Kidney (tissue), 14 donors: Measurements from ENCODE around the gene CENPB. TPM values are rescaled to one million over a fixed set of nuclear protein-coding genes. Genes with fewer than 3 reads are reported as not detected.

Source experiments
- DNase-seq, 5 donors: peaks; one replicate each; pipeline ENCODE4 v3.0.0-alpha.2; 2013 to 2020
- FAIRE-seq: peaks from 2 replicates; lab custom pipeline; 2012; peaks lifted over from hg19 to GRCh38; lab: Jason Lieb, UNC
- H3K27ac ChIP-seq, 2 donors: one replicate each; pipeline ENCODE4 v1.7.0; 2013; ENCODE audit warnings: low read depth in 2 of 2, low read length in 2 of 2, inconsistent platforms in 1 of 2
- H3K27me3 ChIP-seq: one replicate; pipeline ENCODE4 v1.7.1; 2013; ENCODE audit warnings: low read length, inconsistent platforms; ENCODE audit not compliant: control insufficient read depth, insufficient read depth
- H3K36me3 ChIP-seq, 3 donors: one replicate each; pipeline versions ENCODE4 v1.7.0 to v1.7.1; 2013; ENCODE audit warnings: low read length in 3 of 3, control low read depth in 1 of 3, inconsistent platforms in 1 of 3; ENCODE audit not compliant: insufficient read depth in 3 of 3, control insufficient read depth in 2 of 3
- H3K4me1 ChIP-seq, 3 donors: one replicate each; pipeline versions ENCODE4 v1.7.0 to v1.7.1; 2013; ENCODE audit warnings: low read length in 3 of 3, inconsistent platforms in 1 of 3, low read depth in 1 of 3; ENCODE audit not compliant: control insufficient read depth in 2 of 3, insufficient read depth in 2 of 3
- H3K4me3 ChIP-seq, 3 donors: one replicate each; pipeline versions ENCODE4 v1.7.0 to v1.8.1; 2013; ENCODE audit warnings: low read length in 3 of 3, control low read depth in 1 of 3, inconsistent platforms in 1 of 3
- H3K9ac ChIP-seq, 3 donors: one replicate each; pipeline versions ENCODE4 v1.7.0 to v1.7.1; 2013; ENCODE audit warnings: low read length in 3 of 3, control low read depth in 1 of 3, inconsistent platforms in 1 of 3
- H3K9me3 ChIP-seq, 3 donors: one replicate each; pipeline versions ENCODE4 v1.7.0 to v1.7.1; 2013; ENCODE audit warnings: low read length in 3 of 3, control low read depth in 1 of 3, inconsistent platforms in 1 of 3; ENCODE audit not compliant: control insufficient read depth in 2 of 3, insufficient read depth in 1 of 3
- intact Hi-C: fragments of 100-400 bp; cut with DNase I; formaldehyde crosslinking; loops from one replicate; pipeline ENCODE4 v1.11.1; 2022
- polyA plus RNA-seq: library from polyadenylated mRNA; stranded (reverse); fragments of 350-450 nt; fragmentation: Illumina TruSeq; extraction: RNeasy Lipid Tissue Mini Kit (QIAGEN cat#74804); gene quantifications from one replicate; pipeline ENCODE4 v1.2.3, GENCODE V29; 2014; ENCODE audit warnings: low read depth, low replicate concordance; ENCODE audit not compliant: insufficient read depth
- total RNA-seq: library from RNA; stranded (reverse); fragmentation: NEBNext Ultra II Directional; extraction: Animal tissue kit (Norgen Biotek cat#: 25700); gene quantifications from one replicate; pipeline ENCODE4 v1.2.1, GENCODE V29; 2021
- TF ChIP-seq, protein P1 (sequence below): IDR thresholded peaks from 3 replicates; pipeline ENCODE4 v1.5.1; 2012; ENCODE audit warnings: mild to moderate bottlenecking, moderate library complexity, borderline replicate concordance; ENCODE audit not compliant: insufficient read depth; ENCODE audit errors: extremely low read depth
- donor health status: control.
- donor health status: control.
- donor health status: control.
- donor health status: control.
- donor health status: control.
- donor health status: DM: yes; HTN: yes; CAD: no.
- donor health status: Normal renal cell carcinoma (clear cell type).

CENPB gene
- total and polyA plus RNA-seq, 2 donors from 2014 or later: 56.2 to 99.8 TPM

DNA sequence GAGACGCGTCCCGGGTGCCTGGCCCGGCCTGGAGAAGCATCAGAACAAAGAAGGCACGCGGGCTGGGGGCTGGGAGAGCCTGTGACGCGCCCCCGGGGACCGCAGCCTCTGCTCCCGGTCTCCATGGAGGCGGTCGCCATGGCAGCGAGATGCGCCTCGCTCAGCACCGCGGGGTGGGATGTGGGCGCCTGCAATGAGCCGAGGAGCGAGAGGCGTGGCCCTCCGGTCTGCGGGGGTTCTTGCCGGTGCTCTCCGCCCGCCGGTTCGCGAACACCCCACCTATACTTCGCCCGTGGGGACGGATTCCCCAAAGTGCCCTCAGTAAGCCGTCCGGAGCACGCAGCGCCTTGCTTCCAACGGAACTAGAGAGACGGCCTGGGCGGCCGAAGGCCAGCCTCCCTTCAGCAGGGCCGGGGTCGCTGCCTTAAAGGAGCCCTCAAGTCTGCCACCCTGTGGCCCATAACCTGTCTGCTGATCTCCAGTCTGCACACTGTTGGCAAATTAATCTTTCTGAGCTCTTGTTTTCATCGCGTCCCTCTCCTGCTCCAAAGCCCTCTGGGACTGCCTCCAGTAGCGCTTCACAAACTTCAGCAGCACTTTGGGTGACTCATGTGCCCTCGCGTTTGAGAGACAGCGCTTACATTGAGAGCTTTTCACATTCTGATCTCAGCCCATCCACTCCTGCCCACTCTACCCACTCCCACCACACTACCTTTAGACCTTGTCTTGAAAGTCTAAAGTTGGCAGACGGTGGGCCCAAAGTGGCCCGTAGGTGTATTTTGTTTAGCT is 18.0 kb downstream of the CENPB start:
- H3K9ac ChIP-seq: peak overlapping the region in 2 of 3 donors; percentile 81 to 94
- H3K9me3 ChIP-seq: no peaks in the 10 kb centered on the region
- TF ChIP-seq, protein P1, sequence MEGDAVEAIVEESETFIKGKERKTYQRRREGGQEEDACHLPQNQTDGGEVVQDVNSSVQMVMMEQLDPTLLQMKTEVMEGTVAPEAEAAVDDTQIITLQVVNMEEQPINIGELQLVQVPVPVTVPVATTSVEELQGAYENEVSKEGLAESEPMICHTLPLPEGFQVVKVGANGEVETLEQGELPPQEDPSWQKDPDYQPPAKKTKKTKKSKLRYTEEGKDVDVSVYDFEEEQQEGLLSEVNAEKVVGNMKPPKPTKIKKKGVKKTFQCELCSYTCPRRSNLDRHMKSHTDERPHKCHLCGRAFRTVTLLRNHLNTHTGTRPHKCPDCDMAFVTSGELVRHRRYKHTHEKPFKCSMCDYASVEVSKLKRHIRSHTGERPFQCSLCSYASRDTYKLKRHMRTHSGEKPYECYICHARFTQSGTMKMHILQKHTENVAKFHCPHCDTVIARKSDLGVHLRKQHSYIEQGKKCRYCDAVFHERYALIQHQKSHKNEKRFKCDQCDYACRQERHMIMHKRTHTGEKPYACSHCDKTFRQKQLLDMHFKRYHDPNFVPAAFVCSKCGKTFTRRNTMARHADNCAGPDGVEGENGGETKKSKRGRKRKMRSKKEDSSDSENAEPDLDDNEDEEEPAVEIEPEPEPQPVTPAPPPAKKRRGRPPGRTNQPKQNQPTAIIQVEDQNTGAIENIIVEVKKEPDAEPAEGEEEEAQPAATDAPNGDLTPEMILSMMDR: peak; percentile 38
- FAIRE-seq (no peak), DNase-seq (peak; percentile 83 to 92 (median 90))
- H3K4me3 ChIP-seq: peak overlapping the region; percentile 73 to 88 (median 85)
- peaks cover 0 to 14% (median 4%) of the 10 kb centered on the region in 3 donors for H3K4me1 ChIP-seq
- H3K27ac ChIP-seq: peak overlapping the region; percentile 87 to 91
- H3K36me3 ChIP-seq: no peaks in the 10 kb centered on the region
- no peaks in the 10 kb centered on the region for H3K27me3 ChIP-seq
- intact Hi-C loops: no loop called here

DNA sequence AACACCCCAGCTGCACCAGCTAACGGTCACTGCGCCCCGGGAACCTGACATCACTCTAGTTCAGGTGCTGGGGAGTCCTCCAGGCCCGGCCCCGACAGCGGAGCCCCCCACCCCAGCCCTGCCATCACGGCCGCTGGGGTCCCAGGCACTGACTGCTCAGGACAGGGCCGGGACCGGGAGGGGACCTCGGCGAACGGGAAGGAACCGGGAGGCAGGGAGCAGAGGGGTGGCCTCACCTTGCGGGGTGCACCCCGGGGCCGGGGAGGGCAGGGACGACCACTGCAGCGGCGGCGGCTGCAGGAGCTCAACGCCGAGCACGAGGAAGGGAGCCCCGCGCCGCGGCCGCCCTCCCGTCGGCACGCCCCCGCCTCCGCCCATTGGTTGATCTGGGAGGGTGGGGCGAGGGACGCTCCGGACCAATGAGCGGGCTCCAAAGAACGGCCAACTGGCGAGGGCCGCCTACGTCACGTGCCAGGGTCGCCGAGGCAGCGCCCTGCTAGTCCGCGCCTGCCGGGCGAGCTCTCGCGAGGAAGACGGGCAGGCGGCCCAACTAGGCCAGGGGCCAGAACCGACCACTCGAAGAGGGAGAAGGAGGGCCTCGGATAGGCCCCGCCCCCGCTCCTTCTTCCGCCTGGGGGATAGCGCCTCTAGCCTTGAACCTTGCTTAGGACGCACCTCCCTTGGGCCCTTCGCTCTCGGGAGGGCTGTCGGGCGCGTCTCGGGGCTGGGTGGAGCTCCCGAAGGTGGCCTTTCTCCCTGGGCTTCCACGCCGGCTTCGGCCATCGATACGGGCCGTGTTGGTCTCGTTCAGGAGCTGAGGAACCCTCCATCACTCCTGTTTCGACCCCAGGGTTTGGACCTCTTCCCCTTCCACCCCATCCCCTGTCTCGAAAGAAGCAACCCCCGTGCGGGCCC is 18.9 kb downstream of the CENPB start, which contains the start of gene ADISSP:
ADISSP (minus strand) TSS at position 327 of the 915 bp plus-strand sequence. CDS start 7,653 bp downstream, outside the sequence.
- Histone ChIP-seq H3K27ac (peak within 1 kb of the TSS; percentile 87 to 91), H3K9me3 (no peaks in the 10 kb centered on the region), H3K9ac (peak within 1 kb of the TSS; percentile 54 to 94 (median 81)), H3K36me3 (no peaks in the 10 kb centered on the region), H3K4me1 (peaks cover 0 to 14% (median 4%) of the 10 kb centered on the region in 3 donors), H3K27me3 (no peaks in the 10 kb centered on the region), H3K4me3 (peak within 1 kb of the TSS; percentile 73 to 88 (median 85))
- DNase-seq (peak; percentile 97 to 100 (median 99)), FAIRE-seq (peak; percentile 90)
- TF ChIP-seq, protein P1: peak; percentile 1
- intact Hi-C loops: no loop called here

DNA sequence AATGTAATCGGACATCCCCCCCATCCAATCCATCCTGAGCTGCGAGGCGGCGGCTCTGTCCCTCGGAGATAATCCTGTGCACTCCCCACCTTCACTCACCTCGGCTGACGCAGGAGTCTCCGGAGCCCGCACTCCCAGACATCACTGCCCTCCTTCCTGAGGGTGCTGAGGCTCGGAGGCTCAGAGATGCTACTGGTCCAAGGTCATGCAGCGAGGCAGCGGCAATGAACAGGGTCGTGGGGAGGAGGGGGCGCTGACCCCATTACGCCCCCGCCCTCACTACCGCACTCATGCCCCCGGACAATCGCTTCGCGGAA is 19.5 kb downstream of the CENPB start:
- no peak for FAIRE-seq
- Histone ChIP-seq H3K9ac (peak overlapping the region in 2 of 3 donors; percentile 46 to 51), H3K27me3 (no peaks in the 10 kb centered on the region), H3K27ac (no peak overlapping the region), H3K36me3 (no peaks in the 10 kb centered on the region), H3K4me1 (peaks cover 0 to 14% (median 4%) of the 10 kb centered on the region in 3 donors), H3K9me3 (no peaks in the 10 kb centered on the region), H3K4me3 (peak overlapping the region; percentile 37 to 85 (median 54))
- TF ChIP-seq, protein P1: no peak
- intact Hi-C loops: no loop called here
- no peak for DNase-seq
